H9 (cell line): ENCODE measurements around the gene ACTN1. TPM values are rescaled to one million over a fixed set of nuclear protein-coding genes. Genes with fewer than 3 reads are reported as not detected.
A peak's percentile ranks its signal among the peaks of the same experiment; 100 is the strongest.

Experiments
- DNase-seq: peaks from one replicate; pipeline ENCODE4 v3.0.0-alpha.2; 2017
- H2AFZ ChIP-seq: one replicate; pipeline ENCODE4 v1.6.1; 2013; ENCODE audit warnings: mild to moderate bottlenecking, low read length, control low read depth, moderate library complexity
- H2AK5ac ChIP-seq: 2 replicates; pipeline ENCODE4 v1.6.1; 2013; ENCODE audit warnings: low read length, control low read depth, mixed read lengths; ENCODE audit not compliant: insufficient read length
- H2BK120ac ChIP-seq: one replicate; pipeline ENCODE4 v1.6.1; 2013; ENCODE audit warnings: low read depth, mild to moderate bottlenecking, low read length, control low read depth, inconsistent platforms; ENCODE audit not compliant: poor library complexity, severe bottlenecking
- H2BK12ac ChIP-seq: 2 replicates; pipeline ENCODE4 v1.6.1; 2013; ENCODE audit warnings: low read length, control low read depth, mixed read lengths, low read depth; ENCODE audit not compliant: insufficient read length
- H2BK15ac ChIP-seq: 2 replicates; pipeline ENCODE4 v1.6.1; 2013; ENCODE audit warnings: low read depth, low read length, control low read depth
- H2BK20ac ChIP-seq: one replicate; pipeline ENCODE4 v1.6.1; 2013; ENCODE audit warnings: low read depth, mild to moderate bottlenecking, low read length, control low read depth, inconsistent platforms; ENCODE audit not compliant: poor library complexity, severe bottlenecking
- H2BK5ac ChIP-seq: 2 replicates; pipeline ENCODE4 v1.6.1; 2013; ENCODE audit warnings: low read length, control low read depth, mixed read lengths; ENCODE audit not compliant: insufficient read length
- H3K14ac ChIP-seq: 2 replicates; pipeline ENCODE4 v1.6.1; 2013; ENCODE audit warnings: low read length, control low read depth; ENCODE audit not compliant: insufficient read depth
- H3K18ac ChIP-seq: 2 replicates; pipeline ENCODE4 v1.6.1; 2013; ENCODE audit warnings: low read depth, mild to moderate bottlenecking, mixed read lengths, low read length, control low read depth; ENCODE audit not compliant: insufficient read length
- H3K23ac ChIP-seq: 2 replicates; pipeline ENCODE4 v1.6.1; 2013; ENCODE audit warnings: low read length, control low read depth, mixed read lengths, low read depth; ENCODE audit not compliant: insufficient read length
- H3K23me2 ChIP-seq: 2 replicates; pipeline ENCODE4 v1.6.1; 2013; ENCODE audit warnings: low read depth, mild to moderate bottlenecking, mixed read lengths, low read length, control low read depth; ENCODE audit not compliant: insufficient read length, poor library complexity, severe bottlenecking
- H3K27ac ChIP-seq: 2 replicates; pipeline ENCODE4 v1.5.1; 2013; ENCODE audit warnings: low read length, control low read depth, mixed read lengths, low read depth; ENCODE audit not compliant: insufficient read length
- H3K27me3 ChIP-seq: 2 replicates; pipeline ENCODE4 v1.6.1; 2013; ENCODE audit warnings: low read length, control low read depth, inconsistent platforms; ENCODE audit not compliant: insufficient read depth
- H3K4ac ChIP-seq: 2 replicates; pipeline ENCODE4 v1.6.1; 2013; ENCODE audit warnings: low read depth, mild to moderate bottlenecking, control low read depth, inconsistent platforms, low read length, moderate library complexity
- H3K4me1 ChIP-seq: 2 replicates; pipeline ENCODE4 v1.6.1; 2013; ENCODE audit warnings: low read length, control low read depth, inconsistent platforms; ENCODE audit not compliant: insufficient read depth
- H3K4me2 ChIP-seq: 2 replicates; pipeline ENCODE4 v1.6.1; 2013; ENCODE audit warnings: low read length, control low read depth, mixed read lengths; ENCODE audit not compliant: insufficient read length, insufficient read depth
- H3K56ac ChIP-seq: 2 replicates; pipeline ENCODE4 v1.6.1; 2013; ENCODE audit warnings: low read depth, mild to moderate bottlenecking, mixed read lengths, low read length, control low read depth; ENCODE audit not compliant: insufficient read length
- H3K79me1 ChIP-seq: 2 replicates; pipeline ENCODE4 v1.6.1; 2013; ENCODE audit warnings: low read depth, mild to moderate bottlenecking, moderate library complexity, low read length, control low read depth, inconsistent platforms; ENCODE audit not compliant: insufficient read depth, poor library complexity, severe bottlenecking
- H3K79me2 ChIP-seq: 2 replicates; pipeline ENCODE4 v1.6.1; 2013; ENCODE audit warnings: low read length, control low read depth, inconsistent platforms; ENCODE audit not compliant: insufficient read depth
- H3K9ac ChIP-seq: 2 replicates; pipeline ENCODE4 v1.6.1; 2013; ENCODE audit warnings: low read length, control low read depth, mixed read lengths; ENCODE audit not compliant: insufficient read length; ENCODE audit errors: extremely low read depth
- H3K9me3 ChIP-seq: one replicate; pipeline ENCODE4 v1.6.1; 2013; ENCODE audit warnings: low read depth, low read length, inconsistent platforms; ENCODE audit not compliant: control insufficient read depth
- H3T11ph ChIP-seq: one replicate; pipeline ENCODE4 v1.6.1; 2013; ENCODE audit warnings: mild to moderate bottlenecking, low read length, control low read depth, inconsistent platforms
- H4K20me1 ChIP-seq: one replicate; pipeline ENCODE4 v1.6.1; 2013; ENCODE audit not compliant: control insufficient read depth, insufficient read length, insufficient read depth
- H4K5ac ChIP-seq: 2 replicates; pipeline ENCODE4 v1.6.1; 2013; ENCODE audit warnings: low read depth, mild to moderate bottlenecking, mixed read lengths, low read length, control low read depth; ENCODE audit not compliant: insufficient read length
- H4K8ac ChIP-seq: replicated peaks from 2 replicates; pipeline ENCODE4 v1.6.1; 2013; ENCODE audit warnings: low read length, control low read depth, mixed read lengths, low read depth; ENCODE audit not compliant: insufficient read length
- H4K91ac ChIP-seq: 2 replicates; pipeline ENCODE4 v1.6.1; 2013; ENCODE audit warnings: low read depth, mild to moderate bottlenecking, moderate library complexity, mixed read lengths, low read length, control low read depth; ENCODE audit not compliant: insufficient read length
- H3K27ac Mint-ChIP-seq, 3 experiments: 2 replicates in 2 of 3; 3 replicates in 1 of 3; pipeline ENCODE4 v1.8.0; 2020 to 2021; ENCODE audit warnings: mixed read lengths in 3 of 3, mild to moderate bottlenecking in 1 of 3, moderate library complexity in 1 of 3
- H3K27me3 Mint-ChIP-seq: 2 replicates; pipeline ENCODE4 v1.8.0; 2021; ENCODE audit warnings: low read depth, mild to moderate bottlenecking, moderate library complexity, mixed read lengths
- H3K36me3 Mint-ChIP-seq, 3 experiments: 2 replicates in 2 of 3; 3 replicates in 1 of 3; pipeline ENCODE4 v1.8.0; 2020 to 2021; ENCODE audit warnings: low read depth in 3 of 3, mixed read lengths in 3 of 3; ENCODE audit not compliant: insufficient read depth in 1 of 3
- H3K4me1 Mint-ChIP-seq, 2 experiments: 2 replicates each; pipeline ENCODE4 v1.8.0; 2020; ENCODE audit warnings: mixed read lengths in 2 of 2
- H3K4me3 Mint-ChIP-seq, 2 experiments: 2 replicates in 1 of 2; 3 replicates in 1 of 2; pipeline ENCODE4 v1.8.0; 2020 to 2021; ENCODE audit warnings: mild to moderate bottlenecking in 2 of 2, mixed read lengths in 2 of 2, moderate library complexity in 1 of 2
- H3K9me3 Mint-ChIP-seq, 2 experiments: 2 replicates in 1 of 2; 3 replicates in 1 of 2; pipeline ENCODE4 v1.8.0; 2020; ENCODE audit warnings: mild to moderate bottlenecking in 2 of 2, mixed read lengths in 2 of 2, moderate library complexity in 1 of 2
- CTCF ChIP-seq: fragments of 200-600 bp; sonication (generic); conservative IDR thresholded peaks from 3 replicates; pipeline ENCODE4 v1.8.0; 2021; ENCODE audit warnings: antibody characterized with exemption, mild to moderate bottlenecking
- WGBS: extraction: QIAGEN DNeasy Blood & Tissue Kit; methylation state at CpG from one replicate; pipeline ENCODE4 v1.1.7; 2013; ENCODE audit warnings: missing lambda C conversion rate, low lambda C conversion rate, mixed read lengths; ENCODE audit not compliant: insufficient read length; ENCODE audit errors: extremely low coverage; 5-methylcytosine and 5-hydroxymethylcytosine counted together
- total RNA-seq: library from RNA; stranded (reverse); gene quantifications from 2 replicates; pipeline ENCODE4 v1.2.1, GENCODE V29; 2021

Gene ACTN1
- total RNA-seq, 1 experiment from 2014 or later: 219 TPM

GRCh38 chr14:68974759-68975347 lies 4.2 kb downstream of the ACTN1 start:
- no peak overlapping the region for H3K18ac ChIP-seq
- no peaks in the 10 kb centered on the region for H3K27me3 ChIP-seq
- no peak overlapping the region for H4K8ac ChIP-seq
- H2AFZ ChIP-seq: no peak overlapping the region
- H2BK20ac ChIP-seq: no peak overlapping the region
- no peak overlapping the region for H3K4me2 ChIP-seq
- Mint-ChIP-seq H3K9me3 (no peaks in the 10 kb centered on the region), H3K4me1 (peaks cover 55 to 58% of the 10 kb centered on the region in 2 experiments), H3K27me3 (no peaks in the 10 kb centered on the region; the same call in 1 of the 2 replicates), H3K4me3 (no peak overlapping the region), H3K36me3 (peaks cover 30 to 60% (median 50%) of the 10 kb centered on the region in 3 experiments), H3K27ac (peak overlapping the region in 1 of 3 experiments; percentile 28; a peak in 1 of 7 replicates)
- H2BK120ac ChIP-seq: no peak overlapping the region
- no peak overlapping the region; the same call in 1 of the 2 replicates for H3K14ac ChIP-seq
- H3K23me2 ChIP-seq: peaks cover 11% of the 10 kb centered on the region
- H3K79me1 ChIP-seq: peaks cover 11% of the 10 kb centered on the region
- DNase-seq: no peak
- WGBS: no CpG with 5 or more reads among the region's 6 CpGs
- no peaks in the 10 kb centered on the region for H3K9me3 ChIP-seq
- no peak overlapping the region for H2BK15ac ChIP-seq
- H2BK5ac ChIP-seq: no peak overlapping the region
- H4K20me1 ChIP-seq: peaks cover 4% of the 10 kb centered on the region
- H2BK12ac ChIP-seq: no peak overlapping the region
- no peak overlapping the region for H3K27ac ChIP-seq
- TF ChIP-seq CTCF: no peak
- H3K23ac ChIP-seq: no peak overlapping the region
- H3K79me2 ChIP-seq: peaks cover 69% of the 10 kb centered on the region
- no peak overlapping the region for H2AK5ac ChIP-seq
- H3K56ac ChIP-seq: no peak overlapping the region
- H4K91ac ChIP-seq: no peak overlapping the region
- no peak overlapping the region for H3K4ac ChIP-seq
- no peak overlapping the region for H3K9ac ChIP-seq
- peaks cover 21% of the 10 kb centered on the region for H3K4me1 ChIP-seq
- no peak overlapping the region for H4K5ac ChIP-seq
- H3T11ph ChIP-seq: no peak overlapping the region
